Kidney (tissue), 14 donors: ENCODE data around the gene CCSER1. TPM values are rescaled to one million over a fixed set of nuclear protein-coding genes. Genes with fewer than 3 reads are reported as not detected.

Source experiments
- DNase-seq, 5 donors: peaks; one replicate each; pipeline ENCODE4 v3.0.0-alpha.2; 2013 to 2020
- FAIRE-seq: peaks from 2 replicates; lab custom pipeline; 2012; peaks lifted over from hg19 to GRCh38; lab: Jason Lieb, UNC
- H3K27ac ChIP-seq, 2 donors: one replicate each; pipeline ENCODE4 v1.7.0; 2013; ENCODE audit warnings: low read depth in 2 of 2, low read length in 2 of 2, inconsistent platforms in 1 of 2
- H3K27me3 ChIP-seq: one replicate; pipeline ENCODE4 v1.7.1; 2013; ENCODE audit warnings: low read length, inconsistent platforms; ENCODE audit not compliant: control insufficient read depth, insufficient read depth
- H3K36me3 ChIP-seq, 3 donors: one replicate each; pipeline versions ENCODE4 v1.7.0 to v1.7.1; 2013; ENCODE audit warnings: low read length in 3 of 3, control low read depth in 1 of 3, inconsistent platforms in 1 of 3; ENCODE audit not compliant: insufficient read depth in 3 of 3, control insufficient read depth in 2 of 3
- H3K4me1 ChIP-seq, 3 donors: one replicate each; pipeline versions ENCODE4 v1.7.0 to v1.7.1; 2013; ENCODE audit warnings: low read length in 3 of 3, inconsistent platforms in 1 of 3, low read depth in 1 of 3; ENCODE audit not compliant: control insufficient read depth in 2 of 3, insufficient read depth in 2 of 3
- H3K4me3 ChIP-seq, 3 donors: one replicate each; pipeline versions ENCODE4 v1.7.0 to v1.8.1; 2013; ENCODE audit warnings: low read length in 3 of 3, control low read depth in 1 of 3, inconsistent platforms in 1 of 3
- H3K9ac ChIP-seq, 3 donors: one replicate each; pipeline versions ENCODE4 v1.7.0 to v1.7.1; 2013; ENCODE audit warnings: low read length in 3 of 3, control low read depth in 1 of 3, inconsistent platforms in 1 of 3
- H3K9me3 ChIP-seq, 3 donors: one replicate each; pipeline versions ENCODE4 v1.7.0 to v1.7.1; 2013; ENCODE audit warnings: low read length in 3 of 3, control low read depth in 1 of 3, inconsistent platforms in 1 of 3; ENCODE audit not compliant: control insufficient read depth in 2 of 3, insufficient read depth in 1 of 3
- intact Hi-C: fragments of 100-400 bp; cut with DNase I; formaldehyde crosslinking; loops from one replicate; pipeline ENCODE4 v1.11.1; 2022
- polyA plus RNA-seq: library from polyadenylated mRNA; stranded (reverse); fragments of 350-450 nt; fragmentation: Illumina TruSeq; extraction: RNeasy Lipid Tissue Mini Kit (QIAGEN cat#74804); gene quantifications from one replicate; pipeline ENCODE4 v1.2.3, GENCODE V29; 2014; ENCODE audit warnings: low read depth, low replicate concordance; ENCODE audit not compliant: insufficient read depth
- total RNA-seq: library from RNA; stranded (reverse); fragmentation: NEBNext Ultra II Directional; extraction: Animal tissue kit (Norgen Biotek cat#: 25700); gene quantifications from one replicate; pipeline ENCODE4 v1.2.1, GENCODE V29; 2021
- TF ChIP-seq, protein P1 (sequence below): IDR thresholded peaks from 3 replicates; pipeline ENCODE4 v1.5.1; 2012; ENCODE audit warnings: mild to moderate bottlenecking, moderate library complexity, borderline replicate concordance; ENCODE audit not compliant: insufficient read depth; ENCODE audit errors: extremely low read depth
- donor health status: control.
- donor health status: control.
- donor health status: control.
- donor health status: control.
- donor health status: control.
- donor health status: DM: yes; HTN: yes; CAD: no.
- donor health status: Normal renal cell carcinoma (clear cell type).

CCSER1 gene
- total and polyA plus RNA-seq, 2 donors from 2014 or later, result 4.2 to 26.8 TPM

- Histone ChIP-seq H3K4me3 (no peak overlapping the region), H3K9ac (no peak overlapping the region), H3K27ac (no peak overlapping the region), H3K9me3 (no peaks in the 10 kb centered on the region), H3K36me3 (no peaks in the 10 kb centered on the region), H3K27me3 (no peaks in the 10 kb centered on the region), H3K4me1 (no peaks in the 10 kb centered on the region)
- TF ChIP-seq, protein P1, sequence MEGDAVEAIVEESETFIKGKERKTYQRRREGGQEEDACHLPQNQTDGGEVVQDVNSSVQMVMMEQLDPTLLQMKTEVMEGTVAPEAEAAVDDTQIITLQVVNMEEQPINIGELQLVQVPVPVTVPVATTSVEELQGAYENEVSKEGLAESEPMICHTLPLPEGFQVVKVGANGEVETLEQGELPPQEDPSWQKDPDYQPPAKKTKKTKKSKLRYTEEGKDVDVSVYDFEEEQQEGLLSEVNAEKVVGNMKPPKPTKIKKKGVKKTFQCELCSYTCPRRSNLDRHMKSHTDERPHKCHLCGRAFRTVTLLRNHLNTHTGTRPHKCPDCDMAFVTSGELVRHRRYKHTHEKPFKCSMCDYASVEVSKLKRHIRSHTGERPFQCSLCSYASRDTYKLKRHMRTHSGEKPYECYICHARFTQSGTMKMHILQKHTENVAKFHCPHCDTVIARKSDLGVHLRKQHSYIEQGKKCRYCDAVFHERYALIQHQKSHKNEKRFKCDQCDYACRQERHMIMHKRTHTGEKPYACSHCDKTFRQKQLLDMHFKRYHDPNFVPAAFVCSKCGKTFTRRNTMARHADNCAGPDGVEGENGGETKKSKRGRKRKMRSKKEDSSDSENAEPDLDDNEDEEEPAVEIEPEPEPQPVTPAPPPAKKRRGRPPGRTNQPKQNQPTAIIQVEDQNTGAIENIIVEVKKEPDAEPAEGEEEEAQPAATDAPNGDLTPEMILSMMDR, result no peak
- intact Hi-C loops, result no loop called here
- FAIRE-seq (no peak), DNase-seq (no peak)
These were observed 8.5 kb upstream of the CCSER1 start for GRCh38 chr4:90118527-90119195.

DNA sequence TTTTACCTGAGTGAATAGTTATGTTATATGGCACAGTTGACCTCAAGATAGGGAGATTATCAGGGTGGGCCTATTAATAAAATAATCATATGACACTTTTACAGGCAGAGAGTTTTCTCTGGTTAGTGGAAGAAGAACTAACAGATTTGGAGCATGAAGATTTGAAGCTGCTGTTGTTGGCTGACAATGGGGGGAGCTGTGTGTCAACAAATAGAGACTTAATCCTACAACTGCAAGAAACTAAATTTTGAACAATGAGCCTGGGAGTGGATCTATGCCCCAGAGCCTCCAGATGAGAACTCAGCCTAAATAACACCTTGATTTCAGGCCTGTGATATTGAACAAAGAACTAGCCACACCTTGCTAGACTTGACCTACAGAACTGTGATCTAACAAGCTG lies 7.2 kb upstream of the CCSER1 start:
- intact Hi-C loops, result no loop called here
- H3K27me3 ChIP-seq, result no peaks in the 10 kb centered on the region
- no peaks in the 10 kb centered on the region for H3K9me3 ChIP-seq
- no peak overlapping the region for H3K27ac ChIP-seq
- no peak overlapping the region for H3K4me3 ChIP-seq
- H3K36me3 ChIP-seq, result no peaks in the 10 kb centered on the region
- DNase-seq, result no peak
- H3K9ac ChIP-seq, result no peak overlapping the region
- TF ChIP-seq, protein P1, result no peak
- FAIRE-seq, result no peak
- H3K4me1 ChIP-seq, result no peaks in the 10 kb centered on the region

DNA sequence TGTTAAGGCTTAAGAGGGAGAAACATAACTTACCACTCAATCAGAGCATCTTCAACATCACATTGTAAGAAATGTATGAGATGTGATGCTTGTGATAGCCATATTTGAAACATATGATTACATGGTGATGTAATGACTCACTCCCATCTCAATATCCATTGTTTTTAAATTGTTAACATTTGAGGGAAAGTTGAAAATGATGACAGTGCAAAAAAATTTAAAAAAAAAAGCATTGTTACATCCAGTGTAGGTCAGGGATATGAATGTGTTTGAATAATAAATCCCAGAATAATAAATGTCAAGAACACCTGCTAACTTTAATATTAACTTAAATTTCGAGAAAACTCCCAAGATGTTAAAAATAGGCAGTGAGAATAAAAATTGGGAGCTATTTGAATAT lies 6.4 kb upstream of the CCSER1 start:
- no peak for FAIRE-seq
- H3K36me3 ChIP-seq, result no peaks in the 10 kb centered on the region
- no peaks in the 10 kb centered on the region for H3K9me3 ChIP-seq
- no peak overlapping the region for H3K4me3 ChIP-seq
- intact Hi-C loops, result no loop called here
- H3K9ac ChIP-seq, result no peak overlapping the region
- no peaks in the 10 kb centered on the region for H3K27me3 ChIP-seq
- no peak for DNase-seq
- no peak overlapping the region for H3K27ac ChIP-seq
- no peaks in the 10 kb centered on the region for H3K4me1 ChIP-seq
- TF ChIP-seq, protein P1, result no peak
